HG02870 (cell line): Measurements from ENCODE around the gene FRAT2.
"Not testable (repeated sequence)": the region's sequence is repeated elsewhere in the genome, so short reads cannot be mapped to it uniquely, and the experiment has no call there.

Experiments used
- ATAC-seq: cut with Tn5 transposase; IDR thresholded peaks from one replicate; pipeline ENCODE4 v1.9.1; 2021; ENCODE audit warnings: mild to moderate bottlenecking, moderate library complexity; ENCODE audit not compliant: unreplicated experiment

FRAT2 gene

DNA sequence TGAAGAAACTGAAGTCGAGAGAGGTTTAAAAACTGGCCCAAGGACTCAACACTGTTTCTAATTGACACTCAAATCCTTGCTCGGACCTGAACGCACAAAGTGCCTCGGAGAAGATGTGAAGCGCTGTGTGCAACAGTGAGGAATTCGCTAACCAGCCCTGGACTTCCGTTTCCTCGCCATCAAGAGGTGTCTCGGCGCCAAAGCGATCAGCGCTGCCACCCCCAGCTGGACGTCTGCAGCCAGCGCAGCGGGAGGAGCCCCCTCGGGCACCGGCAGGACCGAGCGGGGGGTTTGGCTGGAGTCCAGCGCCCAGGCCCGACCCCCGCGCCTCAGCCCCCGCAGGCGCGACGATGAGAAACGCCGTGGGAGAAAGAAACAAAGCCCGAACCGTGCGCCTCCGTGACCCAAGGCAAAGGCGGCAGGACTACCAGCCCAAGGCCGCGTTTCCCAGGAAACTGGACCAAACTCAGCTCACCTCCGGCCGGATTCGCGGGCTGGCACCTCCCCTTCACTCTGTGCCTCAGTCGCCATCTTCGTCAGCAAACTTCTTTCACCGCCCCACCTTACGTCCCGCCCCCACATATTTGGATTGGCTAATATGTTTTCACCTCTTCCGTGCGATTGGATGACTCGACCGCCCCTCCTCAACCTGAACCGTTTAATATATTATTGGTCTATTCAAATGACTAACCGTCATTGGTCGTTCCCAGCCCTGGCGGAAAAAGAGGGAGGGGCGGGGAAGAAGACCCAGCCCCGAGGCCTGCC lies 42.2 kb downstream of the FRAT2 start, which contains the start of gene ARHGAP19:
TSS of gene ARHGAP19 (minus strand) at position 541 of the 765 bp plus-strand sequence. CDS start at position 531, 10 bp downstream.
- peak; percentile 96 for ATAC-seq

DNA sequence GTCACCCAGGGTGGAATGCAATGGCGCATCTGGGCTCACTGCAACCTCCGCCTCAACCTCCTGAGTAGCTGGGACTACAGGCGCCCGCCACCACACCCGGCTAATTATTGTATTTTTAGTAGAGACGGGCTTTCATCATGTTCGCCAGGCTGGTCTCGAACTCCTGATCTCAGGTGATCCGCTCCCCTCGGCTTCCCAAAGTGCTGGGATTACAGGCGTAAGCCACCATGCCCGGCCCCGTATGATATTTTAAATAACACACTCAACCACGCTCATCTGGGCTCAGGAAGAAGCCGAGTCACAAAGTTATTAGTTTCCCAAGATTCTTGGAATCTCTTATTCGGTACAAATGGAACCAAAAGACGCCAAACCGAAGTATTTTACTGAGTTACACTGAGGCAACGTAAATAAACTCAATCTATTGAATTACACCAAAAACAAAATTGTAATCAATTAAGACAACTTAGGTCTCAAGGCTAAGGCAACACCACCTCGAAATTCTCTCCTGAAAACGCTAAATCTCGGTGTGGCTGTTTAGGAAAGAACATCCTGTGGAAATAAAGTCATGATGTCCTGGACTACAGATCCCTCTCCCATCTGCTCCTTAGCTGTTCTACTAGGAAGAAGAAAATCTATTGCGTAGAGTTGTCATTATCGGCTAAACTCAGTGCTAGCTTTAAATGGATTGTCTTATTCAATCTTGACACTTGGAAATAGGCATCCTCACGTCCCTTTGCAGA lies 43.0 kb downstream of the FRAT2 start:
- ATAC-seq = no peak

DNA sequence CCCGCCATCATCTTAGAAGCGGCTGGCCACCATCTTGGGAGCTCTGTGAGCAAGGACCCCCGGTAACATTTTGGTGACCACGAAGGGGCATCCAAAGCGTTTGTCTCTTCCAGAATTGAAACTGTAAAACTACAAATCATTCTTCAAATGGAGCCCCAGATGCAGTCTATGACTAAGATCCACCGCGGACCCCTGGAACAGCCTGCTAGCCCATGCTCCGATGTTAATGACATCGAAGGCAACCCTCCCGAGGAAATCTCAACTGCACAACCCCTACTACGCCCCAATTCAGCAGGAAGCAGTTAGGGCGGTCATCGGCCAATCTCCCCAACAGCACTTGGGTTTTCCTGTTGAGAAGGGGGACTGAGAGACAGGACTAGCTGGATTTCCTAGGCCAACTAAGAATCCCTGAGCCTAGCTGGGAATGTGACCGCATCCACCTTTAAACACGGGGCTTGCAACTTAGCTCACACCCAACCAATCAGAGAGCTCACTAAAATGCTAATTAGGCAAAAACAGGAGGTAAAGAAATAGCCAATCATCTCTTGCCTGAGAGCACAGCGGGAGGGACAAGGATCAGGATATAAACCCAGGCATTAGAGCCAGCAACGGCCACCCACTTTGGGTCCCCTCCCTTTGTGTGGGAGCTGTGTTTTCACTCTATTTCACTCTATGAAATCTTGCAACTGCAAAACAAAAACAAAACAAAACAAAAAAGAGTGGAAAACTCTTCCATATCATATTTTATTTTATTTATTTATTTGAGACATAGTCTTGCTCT lies 43.8 kb downstream of the FRAT2 start:
- not testable (repeated sequence) for ATAC-seq

DNA sequence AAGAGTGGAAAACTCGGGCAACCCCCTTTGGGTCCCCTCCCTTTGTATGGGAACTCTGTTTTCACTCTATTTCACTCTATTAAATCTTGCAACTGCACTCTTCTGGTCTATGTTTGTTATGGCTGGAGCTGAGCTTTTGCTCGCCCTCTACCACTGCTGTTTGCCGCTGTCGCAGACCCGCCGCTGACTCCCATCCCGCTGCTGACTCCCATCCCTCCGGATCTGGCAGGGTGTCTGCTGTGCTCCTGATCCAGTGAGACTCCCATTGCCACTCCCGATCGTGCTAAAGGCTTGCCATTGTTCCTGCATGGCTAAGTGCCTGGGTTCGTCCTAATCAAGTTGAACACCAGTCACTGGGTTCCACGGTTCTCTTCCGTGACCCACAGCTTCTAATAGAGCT lies 44.5 kb downstream of the FRAT2 start:
- not testable (repeated sequence) for ATAC-seq
